Left lobe of liver (tissue), 2 donors: ENCODE measurements around the gene BBC3. TPM values are rescaled to one million over a fixed set of nuclear protein-coding genes. Genes with fewer than 3 reads are reported as not detected.
"Not testable (repeated sequence)": the region's sequence is repeated elsewhere in the genome, so short reads cannot be mapped to it uniquely, and the experiment has no call there.

Experiments
- ATAC-seq: fragments of 200-7000 bp; cut with Tn5 transposase; one replicate; pipeline ENCODE4 v1.9.1; 2020; ENCODE audit warnings: mild to moderate bottlenecking, moderate library complexity
- DNase-seq: peaks from one replicate; pipeline ENCODE4 v3.0.0-alpha.2; 2020; ENCODE audit warnings: low spot score
- total RNA-seq: library from RNA; stranded (reverse); gene quantifications from one replicate; pipeline ENCODE4 v1.2.1, GENCODE V29; 2021
- donor health status: DM: no; HTN: no; CAD: no; lungs with moderate emphysema.
- donor health status: DM: no; HTN: yes; CAD: no.

The BBC3 gene
- total RNA-seq, 1 donor from 2014 or later = 2.7 TPM

DNA sequence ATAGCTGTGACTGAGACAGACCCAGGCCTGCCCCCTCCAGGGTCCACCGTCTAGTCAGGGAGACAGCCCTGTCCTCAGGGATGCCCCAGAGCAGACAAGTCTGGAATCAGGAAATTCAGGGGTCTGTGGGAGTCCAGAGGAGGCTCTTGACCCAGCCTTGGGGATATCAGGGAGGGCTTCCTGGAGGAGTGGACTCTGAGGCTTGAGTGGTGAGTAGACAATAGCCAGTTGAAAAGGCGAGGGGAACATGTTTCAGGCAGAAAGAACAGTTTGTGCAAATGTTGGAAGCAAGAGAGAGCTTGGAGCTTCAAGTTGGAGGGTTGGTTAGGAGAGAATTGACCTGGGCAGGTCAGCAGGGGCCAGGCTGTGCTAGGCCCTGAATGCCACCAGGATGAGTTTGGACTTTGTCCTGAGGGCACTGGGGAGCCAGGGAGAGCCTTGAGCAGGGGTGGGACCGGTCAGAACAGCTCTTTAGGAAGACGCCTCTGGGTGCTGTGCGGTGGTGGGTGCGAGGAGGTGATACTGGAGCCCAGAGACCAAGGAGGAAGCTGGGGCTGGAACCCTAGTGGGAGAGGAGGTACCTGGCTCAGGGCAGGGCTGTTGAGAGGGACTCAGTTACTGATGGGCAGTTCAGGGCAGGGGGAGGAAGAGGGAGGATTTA is 28.0 kb upstream of the BBC3 start:
- DNase-seq (no peak), ATAC-seq (no peak)

DNA sequence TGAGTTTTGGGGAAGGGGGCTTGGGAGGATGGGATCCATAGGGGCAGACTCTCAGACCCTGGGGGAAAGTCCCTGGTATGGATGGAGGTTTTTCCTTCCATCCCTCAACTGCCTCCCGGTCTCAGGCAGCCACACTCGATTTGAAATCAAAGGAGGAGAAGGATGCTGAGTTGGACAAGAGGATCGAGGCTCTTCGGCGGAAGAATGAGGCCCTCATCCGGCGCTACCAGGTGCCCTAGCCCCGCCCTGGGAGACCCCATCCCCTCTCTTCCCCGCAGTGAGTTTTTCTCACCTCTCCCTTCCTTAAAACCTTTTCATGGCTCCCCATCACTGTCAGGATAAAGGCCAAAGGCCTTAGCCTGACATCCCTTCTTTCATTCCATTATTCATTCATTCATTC is 27.4 kb upstream of the BBC3 start:
- no peak for DNase-seq
- no peak for ATAC-seq

DNA sequence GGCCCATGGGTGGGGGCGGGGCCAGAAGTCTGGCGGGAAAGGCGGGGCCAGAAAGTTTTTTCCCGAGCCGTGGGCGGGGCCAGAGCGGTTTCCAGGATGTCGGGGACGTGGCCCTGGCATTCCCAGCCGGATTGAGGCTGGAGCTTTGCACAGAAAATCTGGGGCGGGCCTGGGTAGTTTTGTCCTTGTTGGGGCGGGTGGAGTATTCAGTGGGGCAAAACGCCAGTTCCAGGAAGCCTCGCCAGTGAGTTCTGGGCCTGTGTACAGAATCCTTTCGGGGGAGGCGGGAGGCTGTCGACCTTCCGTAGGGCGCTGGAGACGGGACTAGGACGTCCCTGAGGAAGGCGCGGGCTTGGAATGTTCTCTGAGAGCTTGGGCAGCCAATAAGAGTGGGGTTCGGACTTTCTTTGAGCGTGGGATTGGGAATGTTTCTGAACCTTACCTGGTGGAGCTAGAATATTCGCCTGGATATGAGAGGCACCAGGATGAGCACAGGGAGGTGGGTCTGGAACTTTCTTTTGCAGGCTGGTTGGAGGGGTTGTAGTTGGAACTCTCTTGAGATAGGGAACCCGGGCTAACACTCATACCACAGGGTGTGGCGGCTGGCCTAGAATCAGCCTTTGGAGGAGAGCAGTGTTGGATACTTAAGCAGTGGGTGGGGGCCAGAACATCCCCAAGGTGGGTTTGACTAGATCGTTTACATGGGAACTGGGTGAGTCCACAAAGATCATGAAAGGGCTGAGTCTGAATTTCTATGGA is 26.6 kb upstream of the BBC3 start:
- no peak for ATAC-seq
- no peak for DNase-seq

DNA sequence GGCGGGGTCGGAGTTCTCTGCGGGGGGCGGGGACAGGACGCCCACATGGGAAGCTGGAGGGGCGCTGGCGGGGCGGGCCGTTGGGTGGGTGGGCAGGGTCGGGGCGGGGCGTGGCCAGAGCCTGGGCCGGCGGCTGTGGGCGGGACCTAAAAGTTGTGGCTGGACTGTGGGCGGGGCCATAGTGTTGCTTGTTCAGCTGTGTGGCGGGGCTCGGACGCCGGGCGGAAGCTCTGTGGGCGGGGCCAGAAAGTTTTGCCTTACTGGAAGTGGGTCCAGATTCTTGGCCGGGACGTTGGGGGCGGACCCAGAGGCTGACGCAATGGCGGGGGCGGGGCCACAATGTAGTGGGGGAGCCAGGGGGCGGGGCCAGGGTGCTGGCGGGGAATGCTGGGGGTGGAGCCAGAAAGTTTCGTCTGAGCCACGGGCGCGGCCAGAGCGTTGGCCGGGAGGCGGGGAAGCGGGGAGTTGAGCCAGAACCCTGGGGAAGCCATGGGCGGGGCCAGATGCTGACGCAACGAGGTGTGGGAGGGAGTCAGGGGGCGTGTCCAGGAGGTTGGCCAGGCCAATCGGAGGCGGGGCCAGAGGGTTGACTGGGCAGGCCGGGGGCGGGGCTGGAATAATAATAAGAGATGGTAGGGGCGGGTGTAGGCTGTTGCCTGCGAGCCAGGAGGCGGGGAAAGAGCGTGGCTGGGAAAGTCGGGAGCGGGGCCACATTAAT is 25.9 kb upstream of the BBC3 start:
- DNase-seq = peak; percentile 100

DNA sequence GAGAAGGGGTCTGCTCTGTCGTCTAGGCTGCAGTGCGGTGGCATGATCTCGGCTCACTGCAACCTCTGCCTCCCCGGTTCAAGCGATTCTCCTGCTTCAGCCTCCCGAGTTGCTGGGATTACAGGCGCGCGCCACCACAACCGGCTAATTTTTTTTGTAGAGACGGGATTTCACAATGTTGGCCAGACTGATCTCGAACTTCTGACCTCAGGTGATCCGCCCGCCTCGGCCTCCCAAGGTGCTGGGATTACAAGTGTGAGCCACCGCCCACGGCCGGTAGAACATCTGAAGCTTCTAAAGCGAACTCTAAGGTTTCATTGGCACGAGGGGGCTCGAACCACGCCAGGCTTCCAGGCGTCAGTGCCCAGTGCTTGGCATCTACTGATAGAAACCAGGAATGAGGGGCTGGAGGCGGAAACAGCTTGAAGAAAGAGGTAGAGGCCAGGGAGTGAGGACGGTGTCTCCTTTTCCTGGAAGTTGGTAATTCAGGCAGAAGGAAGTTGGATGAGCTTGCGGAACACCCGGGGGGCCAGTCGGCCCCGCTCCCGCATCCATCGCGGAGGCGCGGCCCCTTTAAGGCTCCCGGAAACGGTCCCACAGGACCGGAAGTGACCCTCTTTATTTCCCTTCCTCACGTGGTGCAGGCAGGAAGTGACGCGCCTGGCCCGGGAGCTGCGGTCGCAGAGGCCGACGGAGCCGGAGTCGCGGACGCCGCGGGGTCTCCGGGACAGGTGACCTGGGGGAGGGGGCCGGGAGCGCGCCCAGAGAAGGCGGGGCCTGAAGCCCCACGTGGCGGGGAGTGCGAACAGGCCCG is 25.1 kb upstream of the BBC3 start, which contains the start of gene CCDC9:
CCDC9 (plus strand) TSS at position 647 of the 814 bp plus-strand sequence. CDS start 1,876 bp downstream, outside the sequence.
- DNase-seq = peak; percentile 97
- ATAC-seq = peak; percentile 56

More for the DNA sequence above, 25.9 kb upstream of the BBC3 start:
- peak; percentile 80 for ATAC-seq

DNA sequence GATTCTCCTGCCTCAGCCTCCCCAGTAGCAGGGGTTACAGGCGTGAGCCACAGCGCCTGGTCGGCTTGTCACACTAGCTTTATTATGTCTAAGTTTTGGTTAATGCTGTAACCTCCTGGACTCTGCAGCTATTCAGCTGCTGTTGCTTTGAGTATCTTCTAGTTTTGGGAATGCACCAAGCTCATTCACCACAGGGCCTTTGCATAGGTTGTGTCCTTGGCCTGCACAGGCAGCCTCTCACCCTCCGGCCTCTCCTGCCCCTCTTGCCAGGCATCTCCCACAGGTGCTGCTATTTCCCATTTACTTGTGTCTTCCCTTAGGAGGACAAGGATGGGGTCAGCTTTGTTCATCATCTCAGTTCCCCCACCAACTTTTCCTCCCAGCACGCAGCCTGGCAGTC is 23.0 kb upstream of the BBC3 start:
- no peak for ATAC-seq
- no peak for DNase-seq

DNA sequence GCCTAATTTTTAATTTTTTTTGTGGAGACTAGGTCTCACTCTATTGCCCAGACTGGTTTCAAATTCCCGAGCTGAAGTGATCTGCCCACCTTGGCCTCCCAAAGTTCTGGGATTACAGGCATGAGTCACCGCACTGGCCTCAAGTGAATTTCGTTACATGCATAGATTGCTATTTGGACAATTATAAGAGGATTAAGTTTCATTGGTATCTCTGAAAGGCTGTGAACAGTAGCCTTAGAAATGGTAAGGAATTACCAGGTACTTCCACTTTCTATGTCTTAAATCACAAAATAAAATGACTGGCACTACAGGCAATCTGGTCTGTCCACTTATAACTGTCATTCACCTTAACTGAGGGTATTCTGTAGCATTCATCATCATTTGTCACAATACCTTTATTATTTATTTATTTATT is 22.5 kb upstream of the BBC3 start:
- DNase-seq = no peak
- no peak for ATAC-seq

DNA sequence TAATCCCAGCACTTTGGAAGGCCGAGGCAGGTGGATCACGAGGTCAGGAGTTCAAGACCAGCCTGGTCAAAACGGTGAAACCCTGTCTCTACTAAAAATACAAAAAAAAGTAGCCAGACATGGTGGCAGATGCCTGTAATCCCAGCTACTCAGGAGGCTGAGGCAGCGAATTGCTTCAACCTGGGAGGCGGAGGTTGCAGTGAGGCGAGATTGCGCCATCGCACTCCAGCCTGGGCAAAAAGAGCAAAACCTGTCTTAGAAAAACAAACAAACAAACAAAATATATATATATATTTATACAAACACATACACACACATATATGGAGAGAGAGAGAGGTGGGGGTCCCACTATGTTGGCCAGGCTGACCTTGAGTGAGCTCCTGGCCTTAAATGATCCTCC is 22.0 kb upstream of the BBC3 start:
- not testable (repeated sequence) for ATAC-seq, DNase-seq

DNA sequence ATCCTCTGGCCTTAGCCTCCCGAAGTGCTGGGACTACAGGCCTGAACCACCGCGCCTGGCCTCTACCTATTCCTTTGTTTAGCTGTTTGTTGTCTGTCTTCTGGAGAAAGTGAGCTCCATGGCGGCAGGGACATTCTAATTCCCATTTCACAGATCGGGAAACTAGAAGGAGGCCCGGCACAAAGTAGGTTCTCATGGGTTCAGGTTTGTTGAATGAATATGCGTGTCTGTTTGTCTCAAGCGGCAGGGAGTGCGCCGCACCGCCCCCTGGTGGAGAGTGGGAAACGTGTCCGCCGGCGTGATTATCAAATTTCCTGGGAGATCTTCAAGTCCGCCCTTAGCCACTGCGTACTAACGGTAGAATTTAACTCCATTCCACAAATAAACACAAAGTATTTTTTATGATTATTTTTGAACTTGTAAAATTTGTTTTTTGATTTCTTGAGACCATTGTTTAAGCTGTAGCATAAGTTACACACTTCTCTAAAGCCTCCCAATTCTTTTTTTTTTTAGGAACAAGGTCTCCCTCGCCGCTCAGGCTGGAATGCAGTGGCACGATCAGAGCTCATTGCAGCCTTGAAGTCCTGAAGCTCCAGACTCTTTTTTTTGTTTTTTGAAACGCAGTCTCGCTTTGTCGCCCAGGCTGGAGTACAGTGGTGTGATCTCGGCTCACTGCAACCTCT is 16.4 kb upstream of the BBC3 start:
- peak; percentile 69 for ATAC-seq

DNA sequence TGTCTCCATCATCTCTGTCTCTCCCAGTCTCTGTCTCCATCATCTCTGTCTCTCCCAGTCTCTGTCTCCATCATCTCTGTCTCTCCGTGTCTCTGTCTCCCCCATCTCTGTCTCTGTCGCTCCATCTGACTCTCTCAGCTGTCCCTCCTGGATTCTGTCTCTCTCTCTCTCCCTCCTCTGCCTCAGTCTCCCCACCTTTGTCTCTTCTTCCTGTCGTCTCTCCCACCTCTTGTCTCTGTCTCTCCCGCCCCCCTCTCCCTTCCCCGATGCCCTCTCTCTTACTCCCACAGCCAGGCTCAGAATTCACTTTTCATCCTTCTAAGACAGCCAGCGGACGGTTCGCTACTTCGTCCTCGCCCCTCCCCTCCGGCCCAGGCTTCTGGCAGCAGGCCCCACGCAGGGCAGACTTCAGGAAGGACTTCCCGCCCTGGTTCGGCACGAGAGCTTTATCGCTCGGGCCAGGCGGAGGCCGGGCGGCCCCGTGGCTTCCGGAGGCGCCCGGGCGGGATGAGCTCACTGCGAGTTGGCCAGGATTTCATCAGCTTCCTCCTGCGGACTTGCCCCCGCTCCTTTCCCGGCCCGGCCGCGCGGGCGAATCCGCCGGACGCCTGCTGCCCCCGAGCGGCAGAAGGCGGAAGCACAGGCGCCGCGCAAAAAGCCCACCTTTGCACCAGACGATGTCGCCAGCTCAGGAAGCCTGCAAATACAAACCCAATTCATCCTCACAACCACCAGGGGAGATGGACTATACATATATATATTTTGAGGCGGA is 13.0 kb upstream of the BBC3 start:
- peak; percentile 94 for ATAC-seq

More for the DNA sequence above, 16.4 kb upstream of the BBC3 start:
- peak; percentile 76 for DNase-seq

DNA sequence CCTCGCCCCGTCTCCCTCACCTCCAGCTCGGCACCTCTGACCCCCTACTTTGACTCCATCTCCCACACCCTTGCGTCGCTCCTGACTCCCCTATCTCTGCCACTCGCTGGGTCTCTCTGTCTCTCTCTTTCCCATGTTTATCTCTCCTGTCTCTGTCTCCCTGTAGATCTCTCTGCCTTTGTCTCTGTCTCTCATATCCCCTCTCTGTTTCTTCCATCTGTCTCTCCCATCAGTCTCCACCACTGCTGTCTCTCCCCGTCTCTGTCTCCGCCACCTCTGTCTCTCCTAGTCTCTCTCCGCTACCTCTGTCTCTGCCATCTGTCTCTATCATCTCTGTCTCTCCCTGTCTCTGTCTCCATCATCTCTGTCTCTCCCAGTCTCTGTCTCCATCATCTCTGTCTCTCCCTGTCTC is 12.4 kb upstream of the BBC3 start:
- DNase-seq (no peak), ATAC-seq (no peak)

More for the DNA sequence above, 13.0 kb upstream of the BBC3 start:
- peak; percentile 87 for DNase-seq

DNA sequence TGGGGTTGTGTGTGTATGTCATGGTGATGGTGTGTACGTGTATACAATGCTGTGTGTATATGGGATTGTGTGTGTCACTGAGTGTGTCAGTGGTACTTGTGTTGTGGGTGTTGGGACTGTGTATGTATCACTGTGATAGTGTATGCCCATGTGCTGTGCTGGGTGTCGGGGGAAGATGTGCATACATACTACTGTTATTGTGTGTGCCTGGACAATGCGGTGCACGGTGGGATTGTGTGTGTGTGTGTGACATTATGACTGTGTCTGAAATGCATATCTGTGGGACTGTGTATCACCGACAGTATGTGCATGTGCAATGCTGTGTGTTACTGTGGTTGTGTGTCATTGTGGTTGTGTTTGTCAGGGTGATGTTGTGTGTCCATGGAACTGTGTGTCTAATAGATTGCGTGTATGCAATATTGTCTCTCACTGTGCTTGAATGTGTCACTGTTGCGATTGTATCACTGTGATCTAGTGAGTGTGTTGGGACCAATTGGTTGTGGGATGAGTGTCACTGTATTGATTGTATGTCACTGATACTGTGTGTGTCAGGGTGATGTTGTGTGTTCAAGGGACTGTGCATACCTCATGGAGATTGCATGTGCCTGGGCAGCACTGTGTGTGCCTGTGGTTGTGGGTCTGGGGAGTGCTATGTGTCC is 11.0 kb upstream of the BBC3 start:
- ATAC-seq (no peak), DNase-seq (no peak)

DNA sequence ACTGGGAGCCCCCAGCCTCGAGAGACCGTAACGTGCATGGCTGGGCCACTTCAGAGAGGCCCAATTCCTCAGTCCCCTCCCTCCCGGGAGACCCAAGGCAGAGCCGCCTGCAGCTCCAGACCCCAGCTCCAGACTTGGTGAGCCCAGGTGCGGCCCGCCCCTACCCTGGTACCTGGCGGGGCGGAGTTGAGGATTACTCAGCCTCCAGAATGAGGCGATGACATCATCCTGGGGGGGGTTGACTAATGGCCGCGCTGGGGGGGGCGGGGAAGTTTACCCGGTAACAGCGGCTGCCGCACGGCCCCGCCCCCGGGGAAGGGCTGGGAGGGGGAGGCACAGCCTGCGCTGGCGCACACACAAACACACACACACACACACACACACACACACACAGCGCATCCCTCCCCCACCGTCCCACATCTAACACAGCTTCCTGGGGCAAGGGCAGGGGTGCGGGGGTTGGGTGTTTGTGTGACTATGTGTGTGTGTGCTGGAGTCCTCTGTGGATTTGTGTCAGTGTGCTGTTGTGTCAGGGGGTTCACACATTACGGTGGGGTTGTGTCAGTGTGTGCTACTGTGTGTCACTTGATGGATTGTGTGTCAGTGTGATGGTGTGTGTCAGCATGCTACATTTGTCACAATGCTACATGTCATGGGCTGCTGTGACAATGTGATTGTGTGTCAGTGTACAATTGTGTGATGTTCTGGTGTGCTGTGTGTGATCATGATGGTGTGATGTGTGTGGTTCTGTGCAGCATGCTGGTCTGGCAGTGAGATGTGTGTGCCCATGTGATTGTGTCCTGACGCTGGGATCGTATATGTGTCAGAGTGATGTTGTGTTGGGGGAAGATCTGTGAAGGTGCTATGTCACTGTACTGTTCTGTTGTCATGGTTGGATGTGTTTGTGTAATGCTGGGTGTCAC is 10.3 kb upstream of the BBC3 start:
- DNase-seq = no peak
- ATAC-seq = peak; percentile 7

DNA sequence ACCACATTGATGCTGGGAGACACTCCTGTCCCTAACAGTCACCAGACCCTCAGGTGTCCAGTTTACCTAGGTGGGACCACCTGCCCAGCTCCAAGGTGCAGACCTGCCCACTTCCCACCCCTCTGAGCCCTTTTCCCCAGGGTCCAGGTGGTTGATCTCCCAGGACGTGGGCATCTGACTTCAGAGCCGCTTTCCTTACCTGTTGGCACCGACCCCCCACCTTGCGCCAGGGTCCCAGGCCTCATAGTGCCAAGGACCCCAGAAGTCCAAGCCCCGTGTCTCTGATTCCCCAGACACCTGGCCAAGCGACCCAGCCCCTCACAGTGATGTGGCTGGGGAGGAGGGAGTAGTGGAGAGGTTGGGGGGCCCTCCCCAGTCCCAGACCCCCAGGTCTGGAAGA is 9.6 kb upstream of the BBC3 start:
- ATAC-seq (no peak), DNase-seq (no peak)

DNA sequence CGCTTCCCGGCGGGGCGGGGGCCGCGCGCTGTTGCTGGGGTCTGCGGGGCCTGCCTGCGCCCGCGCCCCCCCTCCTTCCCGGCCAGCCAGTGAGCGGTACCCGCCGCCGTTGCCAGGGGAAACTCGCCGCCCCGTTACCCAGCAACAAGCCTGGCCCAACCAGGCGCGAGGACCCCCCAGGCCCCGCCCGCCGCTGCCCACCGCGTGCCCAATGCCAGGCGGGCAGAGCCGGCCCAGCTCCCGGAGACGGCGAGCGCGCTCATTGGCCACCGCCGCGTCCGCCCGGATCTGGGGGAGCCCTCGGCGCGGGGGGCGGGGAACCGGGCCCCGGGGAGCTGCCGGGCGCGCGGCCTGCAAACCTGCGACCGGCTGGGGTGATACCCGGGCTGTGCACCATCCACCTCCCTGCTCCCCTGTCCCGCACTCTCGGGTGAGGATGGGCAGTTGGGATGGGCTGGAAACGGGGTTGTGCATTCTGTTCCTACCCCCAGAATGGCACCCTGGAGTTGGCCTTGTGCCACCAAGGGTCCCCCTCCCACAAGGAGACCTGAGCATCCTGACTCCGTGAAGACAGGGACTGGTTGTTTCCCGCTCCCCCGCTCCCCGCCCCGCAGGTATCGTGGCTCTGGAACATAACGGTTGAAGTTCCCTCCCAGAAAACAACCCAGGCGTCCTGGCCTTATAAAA is 8.8 kb upstream of the BBC3 start:
- ATAC-seq (no peak), DNase-seq (no peak)

DNA sequence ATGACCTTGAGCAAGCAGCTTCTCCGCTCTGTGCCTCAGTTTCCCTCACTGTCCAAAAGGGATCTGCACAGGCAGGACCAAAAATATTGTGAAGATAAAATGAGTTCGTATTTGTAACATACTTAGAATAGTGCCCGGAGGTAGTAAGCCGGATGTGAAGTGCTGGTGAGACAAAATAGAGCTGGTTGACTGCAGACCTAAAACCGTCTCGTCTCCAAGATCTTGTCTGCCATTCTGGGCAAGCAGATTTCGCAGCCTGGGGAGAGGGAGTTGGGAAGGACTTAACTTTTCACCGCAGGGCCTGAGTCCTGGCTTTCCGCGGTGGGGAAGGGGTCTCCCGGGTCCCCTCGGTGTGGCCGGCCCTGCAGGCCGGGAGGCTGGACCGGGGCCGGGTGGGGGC is 8.2 kb upstream of the BBC3 start:
- DNase-seq (no peak), ATAC-seq (no peak)

DNA sequence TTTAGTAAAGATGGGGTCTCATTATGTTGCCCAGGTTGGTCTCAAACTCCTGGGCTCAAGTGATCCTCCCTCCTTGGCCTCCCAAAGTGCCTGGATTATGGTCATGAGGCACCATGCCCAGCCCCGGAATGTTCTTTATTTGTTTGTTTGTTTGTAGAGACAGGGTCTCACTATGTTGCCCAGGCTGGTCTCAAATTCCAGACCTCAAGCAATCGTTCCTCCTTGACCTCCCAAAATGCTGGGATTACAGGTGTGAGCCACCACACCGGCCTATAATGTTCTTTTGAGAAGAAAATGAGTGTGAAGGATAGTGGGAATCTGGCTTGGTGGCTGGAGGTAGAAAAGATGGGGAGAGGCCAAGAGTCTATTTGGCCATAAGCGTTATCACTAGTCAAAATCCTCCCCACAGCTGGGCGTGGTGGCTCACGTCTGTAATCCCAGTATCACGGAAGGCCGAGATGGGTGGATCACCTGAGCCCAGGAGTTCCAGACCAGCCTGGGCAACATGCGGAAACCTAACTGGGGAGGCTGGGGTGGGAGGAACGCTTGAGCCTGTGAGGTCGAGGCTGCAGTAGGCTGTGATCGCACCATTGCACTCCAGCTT is 5.2 kb upstream of the BBC3 start:
- ATAC-seq = no peak
- DNase-seq = no peak
